NCI-H82 (cell line): ENCODE measurements around the gene PGAP3.
"Not testable (repeated sequence)": the region's sequence is repeated elsewhere in the genome, so short reads cannot be mapped to it uniquely, and the experiment has no call there.

Source experiments
- DNase-seq: peaks from one replicate; lab custom pipeline; 2025; lab: John Stamatoyannopoulos, UW

The PGAP3 gene

GRCh38 chr17:39715375-39716072 lies 27.7 kb upstream of the PGAP3 start:
- DNase-seq, result no peak

GRCh38 chr17:39714234-39714633 lies 26.4 kb upstream of the PGAP3 start:
- DNase-seq, result no peak

- no peak for DNase-seq
Measured at GRCh38 chr17:39711851-39712250, 24.0 kb upstream of the PGAP3 start.

- not testable (repeated sequence) for DNase-seq
Measured at GRCh38 chr17:39711071-39711470, 23.2 kb upstream of the PGAP3 start.

- no peak for DNase-seq
Measured at GRCh38 chr17:39709998-39710964, 22.4 kb upstream of the PGAP3 start.

- no peak for DNase-seq
Measured at GRCh38 chr17:39709319-39709997, 21.6 kb upstream of the PGAP3 start.

GRCh38 chr17:39706921-39707337 lies 19.1 kb upstream of the PGAP3 start:
- no peak for DNase-seq

- no peak for DNase-seq
Measured at GRCh38 chr17:39706383-39706782, 18.5 kb upstream of the PGAP3 start.

GRCh38 chr17:39705786-39706348 lies 18.0 kb upstream of the PGAP3 start:
- no peak for DNase-seq

GRCh38 chr17:39704821-39705551 lies 17.1 kb upstream of the PGAP3 start:
- no peak for DNase-seq

GRCh38 chr17:39703913-39704312 lies 16.1 kb upstream of the PGAP3 start:
- no peak for DNase-seq

- no peak for DNase-seq
Measured at GRCh38 chr17:39702901-39703893, 15.3 kb upstream of the PGAP3 start.

- no peak for DNase-seq
Measured at GRCh38 chr17:39701784-39702422, 14.0 kb upstream of the PGAP3 start.

- DNase-seq, result no peak
Measured at GRCh38 chr17:39701012-39701783, 13.3 kb upstream of the PGAP3 start.

GRCh38 chr17:39700148-39700987 lies 12.5 kb upstream of the PGAP3 start:
- no peak for DNase-seq

GRCh38 chr17:39699818-39700147 lies 11.9 kb upstream of the PGAP3 start, which contains the start of gene ERBB2:
Gene ERBB2 (plus strand): TSS chr17:39700064. CDS start chr17:39700239, 175 bp downstream.
- no peak for DNase-seq

GRCh38 chr17:39699157-39699817 lies 11.4 kb upstream of the PGAP3 start:
- DNase-seq, result not testable (repeated sequence)
